Natural killer cell (primary cell): ENCODE results near the gene TICAM2. TPM values are rescaled to one million over a fixed set of nuclear protein-coding genes. Genes with fewer than 3 reads are reported as not detected.

Experiments
- ATAC-seq, 3 donors: fragments of 150-1000 bp in 2 of 3; fragments of 200-7000 bp in 1 of 3; cut with Tn5 transposase; 1 replicate in 1 of 3; 2 replicates in 2 of 3; pipeline ENCODE4 v1.10.0; 2021; ENCODE audit warnings: mild to moderate bottlenecking in 2 of 3, moderate library complexity in 2 of 3
- DNase-seq, 2 donors: peaks; one replicate each; pipeline versions ENCODE4 v3.0.0 to v3.0.0-alpha.2; 2013 to 2021; ENCODE audit warnings: mixed read lengths in 1 of 2
- H3K27ac ChIP-seq: one replicate; pipeline ENCODE4 v1.5.1; 2013; ENCODE audit warnings: mild to moderate bottlenecking, low read length
- H3K27me3 ChIP-seq: one replicate; pipeline ENCODE4 v1.6.1; 2013; ENCODE audit warnings: low read length; ENCODE audit not compliant: control insufficient read depth, insufficient read depth
- H3K36me3 ChIP-seq: one replicate; pipeline ENCODE4 v1.6.1; 2013; ENCODE audit warnings: low read length; ENCODE audit not compliant: control insufficient read depth, insufficient read depth
- H3K4me1 ChIP-seq: one replicate; pipeline ENCODE4 v1.6.1; 2013; ENCODE audit warnings: low read length; ENCODE audit not compliant: control insufficient read depth, insufficient read depth
- H3K4me3 ChIP-seq: one replicate; pipeline ENCODE4 v1.5.1; 2013; ENCODE audit warnings: low read length
- H3K9me3 ChIP-seq: one replicate; pipeline ENCODE4 v1.6.1; 2013; ENCODE audit warnings: low read length; ENCODE audit not compliant: control insufficient read depth, insufficient read depth
- H3K27ac Mint-ChIP-seq, 2 donors: one replicate each; pipeline ENCODE4 v1.8.0; 2022; ENCODE audit warnings: mild to moderate bottlenecking in 2 of 2, mixed read lengths in 2 of 2, moderate library complexity in 1 of 2
- H3K27me3 Mint-ChIP-seq, 2 donors: one replicate each; pipeline ENCODE4 v1.8.0; 2022; ENCODE audit warnings: low read depth in 2 of 2, mixed read lengths in 2 of 2
- H3K36me3 Mint-ChIP-seq: one replicate; pipeline ENCODE4 v1.8.0; 2022; ENCODE audit warnings: mixed read lengths
- H3K4me1 Mint-ChIP-seq, 2 donors: one replicate each; pipeline ENCODE4 v1.8.0; 2022; ENCODE audit warnings: mixed read lengths in 2 of 2
- H3K4me3 Mint-ChIP-seq: one replicate; pipeline ENCODE4 v1.8.0; 2022; ENCODE audit warnings: mild to moderate bottlenecking, moderate library complexity, mixed read lengths
- H3K9me3 Mint-ChIP-seq, 2 donors: one replicate each; pipeline ENCODE4 v1.8.0; 2022; ENCODE audit warnings: mixed read lengths in 2 of 2
- CTCF ChIP-seq: fragments of 200-600 bp; IDR thresholded peaks from one replicate; pipeline ENCODE4 v1.8.0; 2022; ENCODE audit warnings: antibody characterized with exemption
- WGBS: methylation state at CpG from one replicate; pipeline ENCODE4 v1.1.7; 2013; ENCODE audit warnings: missing lambda C conversion rate; ENCODE audit not compliant: insufficient coverage; 5-methylcytosine and 5-hydroxymethylcytosine counted together
- intact Hi-C: fragments of 100-400 bp; cut with micrococcal nuclease; formaldehyde crosslinking; loops from one replicate; pipeline ENCODE4 v1.14.2; 2022
- total RNA-seq, 4 donors: library from RNA; stranded (reverse); fragments of 120-200 nt in 1 of 4; gene quantifications; one replicate each; pipeline versions ENCODE4 v1.2.3 to v1.2.4, GENCODE V29; 2013 to 2022

TICAM2 gene
- total RNA-seq, 3 donors from 2014 or later (not counting 1 experiment from before 2014, with no cell fraction given), result 0.61 to 1.4 (median 1.3) TPM

DNA sequence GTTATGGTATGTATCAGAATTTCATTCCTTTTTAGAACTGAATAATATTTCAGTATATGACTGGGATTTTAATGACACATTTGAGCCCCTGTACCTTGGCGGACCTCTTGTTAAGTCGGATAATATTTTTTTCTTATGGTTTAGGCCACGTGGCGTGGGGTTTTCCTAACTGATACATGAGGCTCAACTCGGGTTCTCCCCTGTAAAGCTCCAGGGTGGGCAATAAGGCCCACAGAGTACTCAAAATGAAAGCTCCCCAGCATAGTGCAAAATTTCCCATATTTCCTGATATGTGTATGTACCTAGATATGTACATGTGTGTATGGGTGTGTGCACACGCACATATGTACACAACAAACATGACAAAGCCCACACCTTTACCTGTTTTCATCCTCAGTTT is 24.5 kb downstream of the TICAM2 start:
- no peak for TF ChIP-seq CTCF
- Mint-ChIP-seq H3K27me3 (peaks cover under 1 to 4% of the 10 kb centered on the region in 2 donors), H3K27ac (no peak overlapping the region), H3K36me3 (no peaks in the 10 kb centered on the region), H3K4me3 (no peak overlapping the region), H3K9me3 (no peaks in the 10 kb centered on the region), H3K4me1 (peaks cover 0 to 4% of the 10 kb centered on the region in 2 donors)
- no peaks in the 10 kb centered on the region for H3K4me1 ChIP-seq
- 79% methylated on average over 5 of the region's 6 CpGs for WGBS
- no peak overlapping the region for H3K4me3 ChIP-seq
- DNase-seq (no peak), ATAC-seq (no peak)
- intact Hi-C loops, result no loop called here
- H3K9me3 ChIP-seq, result no peaks in the 10 kb centered on the region
- H3K27me3 ChIP-seq, result no peaks in the 10 kb centered on the region
- H3K27ac ChIP-seq, result no peak overlapping the region
- H3K36me3 ChIP-seq, result no peaks in the 10 kb centered on the region

DNA sequence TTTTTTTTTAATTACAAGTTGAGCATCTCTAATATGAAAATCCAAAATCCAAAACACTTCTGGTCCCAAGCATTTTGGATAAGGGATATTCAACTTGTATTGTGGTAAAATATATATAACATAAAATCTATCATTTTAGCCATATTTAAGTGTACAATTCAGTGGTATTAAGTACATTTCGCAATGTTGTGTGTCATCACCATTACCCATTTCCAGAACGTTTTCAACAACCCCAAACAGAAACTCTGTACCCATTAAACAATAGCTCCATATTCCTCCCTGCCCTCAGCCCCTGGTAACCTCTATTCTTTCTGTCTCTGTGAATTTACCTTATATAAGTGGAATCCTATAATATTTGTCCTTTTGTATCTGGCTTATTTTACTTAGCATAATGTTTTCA is 24.9 kb downstream of the TICAM2 start:
- 86% methylated on average over 2 of the region's 2 CpGs for WGBS
- Mint-ChIP-seq H3K4me3 (no peak overlapping the region), H3K27ac (no peak overlapping the region), H3K9me3 (no peaks in the 10 kb centered on the region), H3K27me3 (peaks cover 5 to 8% of the 10 kb centered on the region in 2 donors), H3K36me3 (no peaks in the 10 kb centered on the region), H3K4me1 (peaks cover 0 to 4% of the 10 kb centered on the region in 2 donors)
- DNase-seq (no peak), ATAC-seq (no peak)
- Histone ChIP-seq H3K27me3 (no peaks in the 10 kb centered on the region), H3K27ac (no peak overlapping the region), H3K9me3 (no peaks in the 10 kb centered on the region), H3K36me3 (no peaks in the 10 kb centered on the region), H3K4me1 (no peaks in the 10 kb centered on the region), H3K4me3 (no peak overlapping the region)
- intact Hi-C loops, result no loop called here
- TF ChIP-seq CTCF, result no peak

GRCh38 chr5:115575167-115576070 is 26.9 kb downstream of the TICAM2 start:
- WGBS, result 83% methylated on average over 5 of the region's 5 CpGs
- Histone ChIP-seq H3K27ac (no peak overlapping the region), H3K27me3 (no peaks in the 10 kb centered on the region), H3K9me3 (no peaks in the 10 kb centered on the region), H3K4me1 (no peaks in the 10 kb centered on the region), H3K36me3 (no peaks in the 10 kb centered on the region), H3K4me3 (no peak overlapping the region)
- H3K4me1 Mint-ChIP-seq, result peaks cover 0 to 4% of the 10 kb centered on the region in 2 donors
- no peaks in the 10 kb centered on the region for H3K36me3 Mint-ChIP-seq
- no peak overlapping the region for H3K27ac Mint-ChIP-seq
- intact Hi-C loops, result no loop called here
- no peak overlapping the region for H3K4me3 Mint-ChIP-seq
- TF ChIP-seq CTCF, result no peak
- no peaks in the 10 kb centered on the region for H3K9me3 Mint-ChIP-seq
- ATAC-seq (no peak), DNase-seq (no peak)
- H3K27me3 Mint-ChIP-seq, result peaks cover 8% of the 10 kb centered on the region in 2 donors
